ENCODE results near the gene DOCK7.

GRCh38 chr1:62643283-62643682 is 44.9 kb downstream of the DOCK7 start:
- no peak for TF ChIP-seq CTCF (IDR thresholded peaks at IDR 0.05)
- no peak for TF ChIP-seq POLR2A (IDR thresholded peaks at IDR 0.05)
